GM19452 (cell line): Measurements from ENCODE around the gene NXPE2.
"Not testable (repeated sequence)": the region's sequence is repeated elsewhere in the genome, so short reads cannot be mapped to it uniquely, and the experiment has no call there.

Source experiments
- ATAC-seq: cut with Tn5 transposase; IDR thresholded peaks from one replicate; pipeline ENCODE4 v1.9.1; 2021; ENCODE audit not compliant: unreplicated experiment

The NXPE2 gene

GRCh38 chr11:114678125-114679036 is at the start of gene NXPE2:
Gene NXPE2, plus strand, starts transcription at chr11:114678527. Its CDS starts 49 bp downstream, at chr11:114678576.
- ATAC-seq, result no peak

GRCh38 chr11:114631445-114631965 is 46.8 kb upstream of the NXPE2 start:
- ATAC-seq, result not testable (repeated sequence)

- not testable (repeated sequence) for ATAC-seq
Observed at GRCh38 chr11:114639440-114639839, 38.9 kb upstream of the NXPE2 start.

GRCh38 chr11:114650661-114651060 is 27.7 kb upstream of the NXPE2 start:
- ATAC-seq, result no peak

GRCh38 chr11:114651145-114651718 is 27.1 kb upstream of the NXPE2 start:
- no peak for ATAC-seq

GRCh38 chr11:114653148-114653547 is 25.2 kb upstream of the NXPE2 start:
- ATAC-seq, result no peak

GRCh38 chr11:114664641-114665040 is 13.7 kb upstream of the NXPE2 start:
- ATAC-seq, result no peak

- ATAC-seq, result no peak
Observed at GRCh38 chr11:114666760-114667159, 11.6 kb upstream of the NXPE2 start.

GRCh38 chr11:114668109-114668508 is 10.2 kb upstream of the NXPE2 start:
- no peak for ATAC-seq

- ATAC-seq, result no peak
Observed at GRCh38 chr11:114673661-114674060, 4.7 kb upstream of the NXPE2 start.

- no peak for ATAC-seq
Observed at GRCh38 chr11:114679505-114679904, 1.2 kb downstream of the NXPE2 start.

GRCh38 chr11:114683007-114683406 is 4.7 kb downstream of the NXPE2 start:
- no peak for ATAC-seq

- no peak for ATAC-seq
Observed at GRCh38 chr11:114684636-114685035, 6.3 kb downstream of the NXPE2 start.

- ATAC-seq, result no peak
Observed at GRCh38 chr11:114685097-114685496, 6.8 kb downstream of the NXPE2 start.

GRCh38 chr11:114705280-114706024 is 27.1 kb downstream of the NXPE2 start:
- ATAC-seq, result no peak

GRCh38 chr11:114709960-114710359 is 31.6 kb downstream of the NXPE2 start:
- ATAC-seq, result no peak

- ATAC-seq, result no peak
Observed at GRCh38 chr11:114713756-114714155, 35.4 kb downstream of the NXPE2 start.

GRCh38 chr11:114719562-114719961 is 41.2 kb downstream of the NXPE2 start:
- no peak for ATAC-seq

GRCh38 chr11:114724916-114725524 is 46.7 kb downstream of the NXPE2 start:
- no peak for ATAC-seq

- no peak for ATAC-seq
Observed at GRCh38 chr11:114725623-114726022, 47.3 kb downstream of the NXPE2 start.

GRCh38 chr11:114736806-114737205 is 58.5 kb downstream of the NXPE2 start:
- ATAC-seq, result no peak
